ENCODE data around the gene CD5L.

DNA sequence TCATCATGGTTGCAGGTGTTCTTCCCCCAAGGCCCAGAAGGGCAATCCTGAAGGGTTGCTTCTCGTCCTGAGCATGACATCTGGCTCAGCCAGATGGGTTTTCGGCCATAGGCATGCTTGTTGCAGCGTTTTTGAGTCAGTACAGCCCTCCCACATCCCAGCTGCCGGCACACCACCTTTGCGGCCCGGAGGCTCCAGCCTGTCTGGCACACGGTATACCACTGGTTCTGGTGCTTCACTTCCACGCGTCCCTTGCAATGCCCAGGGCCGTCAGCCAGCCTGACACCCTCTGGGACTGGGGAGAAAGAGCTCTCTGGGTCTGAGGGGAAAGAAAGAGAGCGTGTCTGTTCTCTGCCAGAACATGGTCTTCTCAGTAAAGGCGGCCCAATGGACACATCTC lies 7.2 kb downstream of the CD5L start:
- TF ChIP-seq EZH2 (IDR thresholded peaks at IDR 0.05; ENCODE audit: borderline replicate concordance, low read depth, low read length, severe bottlenecking): no peak
- TF ChIP-seq, protein P1, sequence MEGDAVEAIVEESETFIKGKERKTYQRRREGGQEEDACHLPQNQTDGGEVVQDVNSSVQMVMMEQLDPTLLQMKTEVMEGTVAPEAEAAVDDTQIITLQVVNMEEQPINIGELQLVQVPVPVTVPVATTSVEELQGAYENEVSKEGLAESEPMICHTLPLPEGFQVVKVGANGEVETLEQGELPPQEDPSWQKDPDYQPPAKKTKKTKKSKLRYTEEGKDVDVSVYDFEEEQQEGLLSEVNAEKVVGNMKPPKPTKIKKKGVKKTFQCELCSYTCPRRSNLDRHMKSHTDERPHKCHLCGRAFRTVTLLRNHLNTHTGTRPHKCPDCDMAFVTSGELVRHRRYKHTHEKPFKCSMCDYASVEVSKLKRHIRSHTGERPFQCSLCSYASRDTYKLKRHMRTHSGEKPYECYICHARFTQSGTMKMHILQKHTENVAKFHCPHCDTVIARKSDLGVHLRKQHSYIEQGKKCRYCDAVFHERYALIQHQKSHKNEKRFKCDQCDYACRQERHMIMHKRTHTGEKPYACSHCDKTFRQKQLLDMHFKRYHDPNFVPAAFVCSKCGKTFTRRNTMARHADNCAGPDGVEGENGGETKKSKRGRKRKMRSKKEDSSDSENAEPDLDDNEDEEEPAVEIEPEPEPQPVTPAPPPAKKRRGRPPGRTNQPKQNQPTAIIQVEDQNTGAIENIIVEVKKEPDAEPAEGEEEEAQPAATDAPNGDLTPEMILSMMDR (IDR thresholded peaks at IDR 0.05; ENCODE audit: borderline replicate concordance, extremely low read depth, low read length, poor library complexity, severe bottlenecking): no peak

All from DND-41 (cell line).